NCI-H2196 treated with DMSO at 0.1 percent for 48 hours (cell line): ENCODE data around the gene ACBD4.

Source experiments
- DNase-seq: peaks from one replicate; lab custom pipeline; 2025; ENCODE audit not compliant: unreplicated experiment; lab: John Stamatoyannopoulos, UW

ACBD4 gene

DNA sequence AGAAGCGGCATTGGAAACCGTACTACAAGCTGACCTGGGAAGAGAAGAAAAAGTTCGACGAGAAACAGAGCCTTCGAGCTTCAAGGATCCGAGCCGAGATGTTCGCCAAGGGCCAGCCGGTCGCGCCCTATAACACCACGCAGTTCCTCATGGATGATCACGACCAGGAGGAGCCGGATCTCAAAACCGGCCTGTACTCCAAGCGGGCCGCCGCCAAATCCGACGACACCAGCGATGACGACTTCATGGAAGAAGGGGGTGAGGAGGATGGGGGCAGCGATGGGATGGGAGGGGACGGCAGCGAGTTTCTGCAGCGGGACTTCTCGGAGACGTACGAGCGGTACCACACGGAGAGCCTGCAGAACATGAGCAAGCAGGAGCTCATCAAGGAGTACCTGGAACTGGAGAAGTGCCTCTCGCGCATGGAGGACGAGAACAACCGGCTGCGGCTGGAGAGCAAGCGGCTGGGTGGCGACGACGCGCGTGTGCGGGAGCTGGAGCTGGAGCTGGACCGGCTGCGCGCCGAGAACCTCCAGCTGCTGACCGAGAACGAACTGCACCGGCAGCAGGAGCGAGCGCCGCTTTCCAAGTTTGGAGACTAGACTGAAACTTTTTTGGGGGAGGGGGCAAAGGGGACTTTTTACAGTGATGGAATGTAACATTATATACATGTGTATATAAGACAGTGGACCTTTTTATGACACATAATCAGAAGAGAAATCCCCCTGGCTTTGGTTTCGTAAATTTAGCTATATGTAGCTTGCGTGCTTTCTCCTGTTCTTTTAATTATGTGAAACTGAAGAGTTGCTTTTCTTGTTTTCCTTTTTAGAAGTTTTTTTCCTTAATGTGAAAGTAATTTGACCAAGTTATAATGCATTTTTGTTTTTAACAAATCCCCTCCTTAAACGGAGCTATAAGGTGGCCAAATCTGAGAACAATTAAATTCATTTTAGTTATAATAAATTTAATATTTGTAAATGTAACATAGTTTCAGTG, 14.5 kb downstream of the ACBD4 start:
- no peak for DNase-seq

DNA sequence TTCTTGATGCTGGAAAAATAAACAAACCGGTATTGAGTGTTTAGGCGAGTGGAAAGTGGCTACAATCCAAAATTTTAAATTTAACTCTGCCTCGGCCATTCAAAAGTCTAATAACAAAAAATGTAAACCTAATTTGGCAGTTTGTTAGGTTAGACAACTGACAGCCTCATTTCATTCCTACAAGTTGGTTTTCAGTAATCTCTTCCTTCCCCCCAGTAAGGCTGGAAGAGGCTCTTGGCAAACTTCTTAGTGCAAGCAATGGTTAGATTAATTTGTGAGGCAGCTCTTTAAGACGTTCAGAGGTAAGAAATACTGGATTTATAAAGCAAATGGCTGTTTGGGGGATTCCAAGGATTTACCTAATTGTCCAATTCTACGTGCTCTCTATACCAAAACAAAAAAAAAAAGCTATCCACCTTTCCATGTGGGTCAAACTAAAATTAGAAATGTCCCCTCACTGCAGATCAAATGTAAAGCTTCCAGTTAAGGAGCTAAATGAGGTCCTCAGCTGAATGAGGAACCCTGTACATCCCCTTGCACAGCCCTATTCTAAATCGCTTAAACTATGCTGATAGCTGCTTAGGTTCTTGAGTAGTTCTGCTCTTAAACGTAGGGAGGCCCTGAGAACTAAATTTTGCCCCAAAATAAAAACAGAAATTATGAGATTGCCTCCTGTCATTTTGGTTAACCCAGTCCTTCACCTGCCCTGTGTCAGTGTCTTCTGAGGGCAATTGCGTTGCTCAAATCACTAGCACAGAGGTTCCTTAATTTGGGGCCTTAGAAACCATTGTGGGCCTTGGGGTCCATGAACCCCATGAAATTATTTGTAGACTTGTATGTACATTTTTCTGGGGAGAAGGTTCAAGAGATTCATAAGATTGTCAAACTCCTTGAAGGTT, 15.7 kb downstream of the ACBD4 start:
- DNase-seq: no peak

DNA sequence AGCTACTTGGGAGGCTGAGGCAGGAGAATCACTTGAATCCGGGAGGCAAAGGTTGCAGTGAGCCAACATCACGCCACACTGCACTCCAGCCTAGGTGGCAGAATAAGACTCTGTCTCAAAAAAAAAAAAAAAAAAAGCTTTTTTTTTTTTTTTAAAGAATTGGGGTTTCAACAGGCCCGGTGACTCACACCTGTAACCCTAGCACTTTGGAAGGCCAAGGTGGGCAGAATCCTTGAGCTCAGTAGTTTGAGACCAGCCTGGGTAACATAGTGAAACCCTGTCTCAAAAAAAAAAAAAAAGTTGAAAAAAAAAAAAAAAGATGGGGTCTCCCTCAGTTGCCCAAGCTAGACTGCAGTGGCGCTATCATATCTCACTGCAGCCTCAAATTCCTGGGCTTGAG, 19.5 kb downstream of the ACBD4 start:
- no peak for DNase-seq

DNA sequence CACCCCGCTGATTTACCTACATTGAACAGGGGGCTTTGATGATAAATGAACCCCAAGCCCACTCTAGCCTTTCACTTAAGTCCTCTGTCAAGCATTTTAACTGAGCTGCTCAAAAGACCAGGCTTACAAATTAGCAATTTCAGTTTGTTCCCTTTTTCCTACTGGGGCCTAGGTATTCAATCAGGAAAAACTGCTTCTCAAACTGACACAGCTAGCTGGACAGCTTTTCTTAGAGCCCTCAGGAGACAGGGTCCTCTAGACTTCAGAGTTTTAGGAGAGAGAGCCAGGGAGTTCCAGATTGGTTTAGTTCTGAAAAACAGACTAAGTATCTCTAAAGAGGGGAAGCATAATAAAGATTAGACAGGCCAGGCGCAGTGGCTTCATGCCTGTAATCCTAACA, 20.0 kb downstream of the ACBD4 start:
- DNase-seq: no peak

DNA sequence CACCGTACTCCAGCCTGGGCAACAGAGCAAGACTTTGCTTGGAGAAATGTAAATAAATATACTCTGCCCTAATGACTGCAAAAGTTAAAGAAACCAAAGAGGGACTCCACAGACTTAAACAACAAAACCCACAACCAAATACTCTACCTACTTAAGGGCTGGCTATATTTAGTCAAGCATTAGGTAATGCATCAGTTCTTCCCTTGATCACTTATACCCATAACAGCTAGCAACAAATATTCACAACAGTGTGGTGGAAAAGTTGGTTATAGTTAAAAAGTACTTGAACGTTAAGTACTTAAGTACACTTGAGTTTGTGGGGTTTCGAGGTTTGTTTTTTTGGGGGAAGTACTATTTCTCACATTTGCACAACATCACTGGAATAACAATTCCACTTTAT, 20.8 kb downstream of the ACBD4 start:
- DNase-seq: no peak

DNA sequence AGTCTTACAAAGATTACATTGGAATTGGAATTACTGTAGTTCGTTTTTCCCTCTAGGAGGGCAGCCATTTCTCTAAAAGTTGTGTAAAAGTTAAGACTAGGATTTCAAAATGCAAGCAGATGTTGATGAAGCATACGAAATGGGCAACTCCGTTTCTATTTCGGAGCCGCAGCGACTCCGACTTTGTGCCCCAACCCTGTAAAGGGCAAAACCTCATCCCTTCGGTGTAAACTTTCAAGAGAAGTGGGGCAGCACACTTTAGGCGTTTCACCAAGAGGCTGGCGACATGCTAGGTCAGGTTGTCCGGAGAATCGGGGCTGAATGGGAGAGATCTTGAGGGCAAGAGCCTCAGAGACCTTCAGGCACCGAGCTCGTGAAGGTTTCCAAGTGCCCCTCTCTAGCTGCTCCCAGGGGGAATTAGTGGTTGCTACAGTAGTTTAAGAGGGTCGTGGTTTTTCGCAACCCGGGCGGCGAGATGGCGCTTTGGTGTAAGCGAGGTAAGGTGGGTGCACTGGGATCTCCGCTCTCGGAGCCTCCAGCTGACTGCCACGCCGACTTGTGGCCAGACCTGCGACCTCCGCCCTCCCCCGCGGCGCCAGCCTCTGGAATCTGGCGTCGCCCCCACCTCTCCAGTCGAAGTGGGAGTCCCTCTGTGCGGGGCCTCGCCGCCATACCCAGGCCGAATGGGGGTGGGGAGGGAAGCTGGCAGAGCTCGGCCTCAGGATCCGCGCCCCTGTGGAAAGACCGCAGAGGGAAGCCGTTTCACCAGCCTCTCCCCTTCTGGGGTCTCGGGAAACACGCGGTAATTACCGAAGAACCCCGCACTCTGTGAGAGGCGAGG, 25.2 kb downstream of the ACBD4 start:
- no peak for DNase-seq

DNA sequence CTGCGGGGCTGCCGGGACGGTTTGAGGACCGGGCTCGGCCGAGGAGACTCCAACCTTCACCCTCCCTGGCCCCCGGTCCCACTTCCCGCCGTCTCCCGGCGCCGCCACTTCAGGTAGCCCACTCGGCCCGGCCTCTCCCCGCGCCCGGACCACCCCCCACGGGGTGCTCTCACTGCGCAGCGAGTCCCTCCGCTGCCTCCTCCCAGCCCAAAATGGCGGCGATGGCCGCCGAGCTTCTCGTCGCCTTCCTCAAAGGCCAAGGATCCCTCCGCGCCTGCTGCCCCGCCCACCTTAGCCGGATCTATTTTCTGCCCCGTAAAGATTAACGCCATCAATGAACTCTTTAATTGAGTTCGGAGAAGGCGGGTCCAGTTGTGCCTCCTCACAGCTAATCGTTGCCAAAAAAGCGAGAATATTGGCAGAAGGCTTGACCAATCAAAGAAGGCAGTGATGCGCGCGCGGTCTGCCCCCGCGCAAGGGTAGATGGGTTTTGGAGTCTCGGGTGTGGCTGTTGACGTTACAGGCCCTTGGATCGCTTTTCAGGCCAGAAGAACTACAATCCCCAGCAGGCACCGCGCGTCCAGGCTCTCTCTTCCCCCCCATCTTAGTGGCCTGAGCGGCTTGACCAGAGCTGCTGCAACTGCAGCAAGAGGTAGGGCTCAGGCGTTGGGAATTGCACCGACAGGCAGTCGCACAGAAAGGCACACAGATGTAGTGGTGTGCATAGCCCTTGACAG, 26.0 kb downstream of the ACBD4 start, which contains the start of gene HEXIM2:
HEXIM2 (plus strand) TSS at position 588 of the 737 bp plus-strand sequence. CDS start 919 bp downstream, outside the sequence.
- DNase-seq: peak; percentile 97

DNA sequence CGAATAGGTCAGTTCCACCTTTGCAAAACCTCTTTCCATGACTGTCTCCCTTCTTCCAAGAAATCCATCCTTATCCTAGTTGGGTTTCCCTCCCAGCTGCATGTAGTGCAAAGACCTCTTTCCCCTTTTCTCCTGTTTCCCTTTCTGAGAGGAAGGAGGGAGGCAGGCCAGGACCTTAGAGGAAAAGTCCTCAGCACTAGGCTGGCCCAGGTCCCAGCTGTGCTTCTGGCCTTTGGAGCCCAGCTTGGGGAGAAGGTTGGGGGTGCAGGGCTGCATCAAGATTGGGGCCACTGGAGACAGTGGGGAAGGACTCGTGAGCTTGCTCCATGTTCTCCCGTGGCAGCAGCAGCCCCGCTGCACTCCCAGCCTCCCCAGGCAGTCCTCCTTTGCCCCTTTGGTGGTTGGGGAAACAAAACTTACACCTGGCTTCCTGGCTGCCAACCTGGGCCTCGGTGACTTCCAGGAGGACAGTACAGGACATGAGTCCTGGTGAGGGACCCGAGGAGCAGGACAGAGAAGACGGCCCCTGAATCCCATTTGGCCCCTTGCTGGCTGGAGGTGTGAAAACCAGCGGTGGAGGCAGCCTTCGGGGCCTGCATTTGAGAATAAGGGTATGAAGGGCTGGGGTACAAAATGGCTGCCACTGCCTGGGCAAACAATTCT, 26.7 kb downstream of the ACBD4 start:
- DNase-seq: no peak

DNA sequence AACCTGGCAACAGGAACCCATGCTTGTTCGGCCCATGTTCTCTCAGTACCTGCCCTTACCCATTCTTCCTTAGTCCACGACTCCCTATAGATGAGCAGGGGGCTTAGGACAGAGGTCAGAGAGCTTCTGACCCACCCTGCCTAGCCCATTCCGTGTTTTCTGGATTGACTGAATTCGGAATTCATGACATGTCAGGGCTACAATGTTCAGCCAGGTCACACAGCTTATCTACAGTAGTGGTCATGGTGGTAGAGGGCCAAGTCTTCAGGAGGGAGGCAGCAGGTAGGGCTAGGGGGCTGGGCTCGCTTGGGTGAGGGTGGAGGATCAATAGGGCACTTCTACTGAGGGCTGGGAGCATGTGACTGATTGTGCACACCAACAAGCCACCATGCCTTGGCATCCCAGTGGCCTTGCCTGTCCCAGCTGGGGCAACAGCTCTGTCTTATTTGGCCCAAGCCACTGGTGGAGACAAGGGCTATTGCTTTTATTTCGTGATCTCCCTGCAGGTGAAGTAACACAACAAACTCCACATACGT, 29.3 kb downstream of the ACBD4 start:
- DNase-seq: no peak

DNA sequence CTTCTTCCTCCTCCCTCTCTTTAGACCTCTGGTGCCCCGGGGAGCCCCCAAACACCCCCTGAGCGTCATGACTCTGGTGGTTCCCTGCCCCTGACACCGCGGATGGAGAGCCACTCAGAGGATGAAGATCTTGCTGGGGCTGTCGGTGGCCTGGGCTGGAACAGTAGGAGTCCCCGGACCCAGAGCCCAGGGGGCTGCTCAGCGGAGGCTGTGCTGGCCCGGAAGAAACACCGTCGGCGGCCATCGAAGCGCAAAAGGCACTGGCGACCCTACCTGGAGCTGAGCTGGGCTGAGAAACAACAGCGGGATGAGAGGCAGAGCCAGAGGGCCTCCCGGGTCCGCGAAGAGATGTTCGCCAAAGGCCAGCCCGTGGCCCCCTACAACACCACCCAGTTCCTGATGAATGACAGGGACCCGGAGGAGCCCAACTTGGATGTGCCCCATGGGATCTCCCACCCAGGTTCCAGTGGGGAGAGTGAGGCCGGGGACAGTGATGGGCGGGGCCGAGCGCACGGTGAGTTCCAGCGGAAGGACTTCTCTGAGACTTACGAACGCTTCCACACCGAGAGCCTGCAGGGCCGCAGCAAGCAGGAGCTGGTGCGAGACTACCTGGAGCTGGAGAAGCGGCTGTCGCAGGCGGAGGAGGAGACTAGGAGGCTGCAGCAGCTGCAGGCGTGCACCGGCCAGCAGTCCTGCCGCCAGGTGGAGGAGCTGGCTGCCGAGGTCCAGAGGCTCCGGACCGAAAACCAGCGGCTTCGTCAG, 33.7 kb downstream of the ACBD4 start:
- DNase-seq: no peak

DNA sequence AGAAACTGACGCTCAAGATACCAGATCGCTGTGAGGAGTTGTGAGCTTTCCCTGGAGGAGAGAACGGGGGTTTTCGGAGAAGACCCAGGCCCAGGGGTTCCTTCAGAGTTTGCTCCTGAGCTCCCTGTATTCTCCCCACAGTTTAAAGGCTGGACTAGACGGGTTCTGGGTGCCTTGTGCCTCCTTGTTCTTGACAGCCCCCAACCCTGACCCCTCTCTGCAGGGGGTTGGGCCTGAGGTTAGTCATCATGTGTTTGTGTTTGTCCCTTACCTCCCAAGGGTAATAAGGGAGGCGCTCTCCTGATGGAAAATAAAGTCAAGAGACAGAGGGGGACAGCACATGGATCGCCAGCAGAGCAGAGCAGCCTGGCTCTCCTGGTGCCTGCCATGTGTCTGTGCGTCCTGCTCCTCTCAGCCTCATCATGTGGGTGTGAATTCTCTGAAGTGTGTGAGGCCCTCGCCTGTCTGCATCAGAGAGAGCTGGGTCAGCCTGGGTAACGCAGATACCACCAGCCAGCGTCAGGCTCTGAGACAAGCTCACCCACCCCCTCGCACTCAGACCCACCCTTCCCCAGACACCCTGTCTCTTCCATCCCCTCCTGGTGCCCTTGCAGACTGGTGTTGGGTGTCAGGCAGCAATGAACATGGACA, 34.9 kb downstream of the ACBD4 start:
- no peak for DNase-seq

DNA sequence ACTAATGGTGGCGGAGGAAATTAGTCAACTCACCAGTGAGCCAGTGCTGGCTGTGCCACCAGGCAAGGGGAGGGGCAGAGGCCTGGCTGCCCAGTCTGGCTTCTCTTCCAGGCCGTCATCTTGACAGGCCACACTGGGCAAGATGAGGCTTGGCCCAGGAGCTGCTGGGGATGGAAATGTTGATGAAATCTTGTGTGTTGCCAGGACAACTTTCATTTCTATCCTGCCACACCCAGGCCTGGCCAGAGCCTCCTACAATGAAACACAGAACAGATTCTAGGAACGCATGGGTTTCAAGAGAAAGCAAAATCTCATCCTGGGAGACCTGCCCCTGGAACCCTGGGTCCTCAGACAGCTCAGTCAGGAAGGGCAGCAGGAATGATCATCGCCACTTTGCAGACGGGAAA, 35.4 kb downstream of the ACBD4 start:
- DNase-seq: peak; percentile 67

DNA sequence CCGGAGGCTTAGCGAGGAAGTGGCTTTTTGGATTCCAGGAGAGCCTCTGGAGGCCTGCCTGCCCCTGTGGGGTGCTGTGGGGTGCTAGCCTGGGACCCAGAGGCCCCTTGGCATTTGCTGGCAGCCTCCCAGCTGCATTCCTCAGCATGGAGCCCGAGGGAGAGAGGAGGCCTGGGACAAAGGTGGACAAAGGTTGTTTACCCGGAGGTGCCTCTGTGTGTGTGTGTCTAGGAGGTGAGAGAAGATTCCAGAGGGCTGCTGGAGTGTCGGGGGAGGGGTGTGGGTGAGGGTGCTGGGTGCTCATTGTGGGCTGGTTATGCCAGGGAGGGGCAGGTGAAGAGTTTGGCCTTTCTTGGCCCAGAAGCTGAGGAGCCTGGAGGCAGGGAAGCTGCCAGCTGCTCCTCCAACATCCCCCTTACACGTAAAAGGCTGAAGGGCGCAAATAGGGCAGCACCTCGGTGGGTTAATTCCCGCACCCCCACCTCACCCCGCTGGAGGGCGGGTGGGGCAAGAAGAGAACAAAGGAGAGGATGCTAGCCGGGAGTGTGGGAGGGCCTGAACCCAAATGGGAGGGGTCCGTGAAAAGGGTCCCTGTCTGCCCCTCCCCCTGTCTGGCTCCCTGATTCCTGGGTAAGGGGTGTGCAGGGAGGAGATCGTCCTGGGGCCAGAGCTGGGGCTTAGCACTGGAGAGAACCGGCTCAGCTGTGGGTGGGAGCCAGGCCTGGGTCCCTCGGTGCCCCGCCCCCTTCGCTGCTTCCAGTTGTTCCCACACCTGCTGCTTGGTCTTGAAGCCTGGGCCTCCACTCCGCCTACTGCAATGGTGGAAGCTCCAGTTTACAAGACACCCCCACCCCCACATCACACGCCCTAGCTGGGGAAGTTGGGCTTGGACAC, 36.1 kb downstream of the ACBD4 start:
- peak; percentile 77 for DNase-seq

DNA sequence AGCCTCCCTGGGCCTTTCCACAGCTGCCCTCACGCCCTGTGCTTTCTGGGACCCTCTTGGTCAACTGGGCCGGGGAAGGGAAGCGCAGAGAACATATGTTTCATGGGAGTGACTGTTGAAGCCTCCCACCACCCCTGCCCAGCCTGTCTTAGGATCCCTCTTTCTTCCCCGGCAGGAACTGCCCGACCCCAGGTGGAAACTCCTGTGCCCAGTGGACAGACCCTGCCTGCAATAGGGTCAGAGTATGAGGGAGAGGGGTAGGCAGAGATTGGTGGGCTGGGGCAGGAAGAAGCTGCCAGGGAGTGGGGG, 36.7 kb downstream of the ACBD4 start:
- no peak for DNase-seq

DNA sequence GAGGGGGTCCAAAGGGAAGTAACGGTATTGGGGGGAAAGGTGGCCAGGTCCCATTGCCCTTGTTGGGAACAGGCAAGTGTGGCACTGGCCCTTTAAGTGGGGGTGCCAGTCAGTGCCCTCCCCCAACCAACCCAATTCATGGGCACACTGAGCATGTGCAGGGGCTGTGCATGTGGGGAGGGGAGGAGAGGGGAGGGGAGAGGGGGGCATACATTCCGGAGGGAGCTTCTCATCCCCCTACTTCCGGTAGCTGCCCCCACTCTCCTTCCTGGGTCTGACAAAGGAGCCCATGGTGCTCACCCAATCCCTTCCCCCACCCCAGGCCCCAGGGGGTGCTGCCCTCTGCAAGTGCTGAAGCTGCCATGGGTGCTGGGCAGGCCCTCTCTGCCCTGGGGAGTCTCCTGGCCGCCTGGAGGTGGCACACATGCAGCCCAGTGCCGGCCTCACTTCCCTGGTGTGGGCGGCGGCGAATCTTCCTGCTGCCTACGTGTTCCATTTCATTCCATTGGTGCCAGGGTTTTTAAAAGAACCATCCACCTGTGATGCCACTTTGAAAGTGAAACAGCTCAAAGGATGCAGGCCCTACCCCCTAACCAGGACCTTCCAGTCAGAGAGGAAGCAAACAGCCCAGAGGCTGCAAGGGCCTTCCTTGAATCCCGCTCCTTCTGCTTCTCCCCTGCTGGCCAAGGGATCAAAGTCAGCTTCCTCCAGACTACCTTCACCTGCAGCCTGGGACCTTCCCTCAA, 37.2 kb downstream of the ACBD4 start:
- peak; percentile 84 for DNase-seq

DNA sequence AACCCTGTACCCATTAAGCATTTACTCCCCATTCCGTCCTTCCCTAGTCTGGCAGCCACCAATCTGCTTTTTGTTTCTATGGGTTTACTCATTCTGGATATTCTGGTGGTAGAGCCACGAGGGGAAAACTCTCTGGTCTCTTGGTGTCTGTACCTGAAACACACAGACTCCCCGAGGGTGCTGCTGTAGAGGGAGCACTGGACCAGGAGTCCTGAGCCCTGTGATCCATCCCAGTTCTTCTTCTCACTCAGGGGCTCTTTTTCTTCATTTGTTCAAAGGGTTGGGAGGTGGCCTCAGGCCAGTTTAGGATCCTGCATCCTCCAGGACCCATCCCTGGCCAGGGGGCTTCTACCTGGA, 40.2 kb downstream of the ACBD4 start:
- no peak for DNase-seq

DNA sequence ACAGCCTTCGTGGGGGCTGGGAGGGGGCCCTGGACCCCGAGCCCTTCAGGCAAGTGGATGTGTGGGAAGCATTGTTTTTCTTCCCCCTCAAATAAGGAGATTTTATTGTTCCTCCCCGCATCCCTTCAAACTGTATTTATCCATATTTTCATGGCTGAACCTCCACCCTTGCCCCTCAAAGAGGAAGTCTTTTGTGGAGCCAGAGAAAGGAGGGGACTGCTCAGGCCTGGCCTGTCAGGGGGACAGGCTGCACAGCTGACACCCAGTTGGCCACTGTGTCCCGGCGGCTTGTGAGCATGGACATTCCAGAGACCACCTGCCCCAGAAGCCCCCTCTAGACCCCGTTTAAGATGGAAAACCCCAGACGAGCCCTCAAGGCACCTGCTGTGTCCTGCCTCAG, 42.1 kb downstream of the ACBD4 start:
- no peak for DNase-seq
